OCI-LY3 (cell line): ENCODE measurements around the gene MAP6.

Experiments
- H2AFZ ChIP-seq: fragments of 200-600, 300-600 bp; shearing (Covaris generic); 2 replicates; pipeline ENCODE4 v1.6.0; 2014; ENCODE audit warnings: antibody characterized with exemption, low read depth, low read length
- H3K27ac ChIP-seq: fragments of 200-600, 300-600 bp; sonication (generic); 2 replicates; pipeline ENCODE4 v1.5.1; 2014; ENCODE audit warnings: mild to moderate bottlenecking, low read length, moderate library complexity, mixed read lengths
- H3K27me3 ChIP-seq: fragments of 200-600, 300-600 bp; sonication (generic); 2 replicates; pipeline ENCODE4 v1.6.1; 2014; ENCODE audit warnings: low read depth, low read length, mixed read lengths
- H3K36me3 ChIP-seq: fragments of 200-600, 300-600 bp; sonication (generic); replicated peaks from 2 replicates; pipeline ENCODE3; 2014; ENCODE audit warnings: low read depth, low read length, mixed read lengths
- H3K4me1 ChIP-seq: fragments of 300-600, 200-600 bp; sonication (generic); 2 replicates; pipeline ENCODE4 v1.6.1; 2014; ENCODE audit warnings: low read length, mixed read lengths
- H3K4me2 ChIP-seq: fragments of 200-600, 300-600 bp; sonication (generic); 2 replicates; pipeline ENCODE4 v1.6.1; 2014; ENCODE audit warnings: low read length, mixed read lengths
- H3K4me3 ChIP-seq: fragments of 300-600, 200-600 bp; sonication (generic); 2 replicates; pipeline ENCODE4 v1.5.1; 2014; ENCODE audit warnings: antibody characterized with exemption, mild to moderate bottlenecking, low read length, moderate library complexity
- H3K79me2 ChIP-seq: fragments of 300-600, 200-600 bp; shearing (Covaris generic); 2 replicates; pipeline ENCODE4 v1.6.1; 2014; ENCODE audit warnings: mild to moderate bottlenecking, low read length, mixed read lengths
- H3K9ac ChIP-seq: fragments of 300-600, 200-600 bp; shearing (Covaris generic); 2 replicates; pipeline ENCODE4 v1.6.0; 2014; ENCODE audit warnings: mild to moderate bottlenecking, low read length, moderate library complexity
- H3K9me3 ChIP-seq: fragments of 200-600, 300-600 bp; shearing (Covaris generic); 2 replicates; pipeline ENCODE4 v1.6.1; 2014; ENCODE audit warnings: low read length, mixed read lengths; ENCODE audit not compliant: insufficient read depth
- H4K20me1 ChIP-seq: fragments of 200-600, 300-600 bp; sonication (generic); 2 replicates; pipeline ENCODE4 v1.6.1; 2016; ENCODE audit warnings: low read length, mixed read lengths; ENCODE audit not compliant: insufficient read depth
- CTCF ChIP-seq: fragments of 200-600, 300-600 bp; sonication (generic); IDR thresholded peaks from 2 replicates; pipeline ENCODE4 v1.5.1; 2014; ENCODE audit warnings: antibody characterized with exemption, low read length, low read depth
- EZH2phosphoT487 ChIP-seq: fragments of 200-600 bp; shearing (Covaris generic); IDR thresholded peaks from 2 replicates; pipeline ENCODE4 v1.6.1; 2018; ENCODE audit warnings: antibody characterized with exemption, mixed run types, low read depth

The MAP6 gene

DNA sequence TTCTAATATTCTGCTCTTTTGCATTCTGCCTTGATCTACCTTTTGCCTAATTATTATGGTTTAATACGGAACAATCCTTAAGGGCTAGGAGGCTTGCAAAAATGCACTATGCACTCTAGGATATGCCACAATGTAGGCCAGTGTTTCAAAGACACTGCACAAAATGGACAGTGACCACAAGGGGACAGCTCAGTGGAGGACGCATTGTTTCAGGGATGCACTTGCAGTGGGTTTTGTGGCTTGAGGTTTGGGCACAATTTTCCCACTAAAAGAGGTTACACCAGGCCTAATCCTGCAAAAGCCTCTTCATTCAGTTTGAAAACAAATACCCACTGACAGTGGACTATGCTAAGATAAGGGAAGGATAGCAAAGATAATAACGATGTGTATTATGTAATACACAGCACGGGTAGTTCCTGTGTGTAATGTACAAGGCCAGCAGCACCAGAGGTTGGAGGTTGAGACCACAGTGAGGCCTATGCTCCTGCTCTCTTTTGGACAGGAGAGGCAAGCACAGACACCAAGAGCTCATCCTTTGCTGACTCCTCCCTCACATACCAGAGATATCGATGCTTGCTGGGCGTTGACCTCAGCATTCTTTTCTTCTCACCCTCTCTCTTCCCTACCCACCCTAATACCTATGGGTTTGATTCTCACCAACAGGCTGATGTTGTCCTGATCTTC is 12.7 kb downstream of the MAP6 start:
- H3K4me2 ChIP-seq = no peak overlapping the region
- no peaks in the 10 kb centered on the region for H3K79me2 ChIP-seq
- H3K4me1 ChIP-seq = peaks cover 21% of the 10 kb centered on the region
- no peaks in the 10 kb centered on the region for H3K9me3 ChIP-seq
- TF ChIP-seq EZH2phosphoT487 (no peak), CTCF (no peak)
- no peaks in the 10 kb centered on the region for H3K36me3 ChIP-seq
- no peak overlapping the region for H3K27ac ChIP-seq
- H3K27me3 ChIP-seq = no peaks in the 10 kb centered on the region
- H2AFZ ChIP-seq = no peak overlapping the region
- no peak overlapping the region for H3K4me3 ChIP-seq
- no peaks in the 10 kb centered on the region for H4K20me1 ChIP-seq
- H3K9ac ChIP-seq = no peak overlapping the region

- H2AFZ ChIP-seq = no peak overlapping the region
- no peaks in the 10 kb centered on the region for H3K9me3 ChIP-seq
- H3K4me1 ChIP-seq = peaks cover 21% of the 10 kb centered on the region
- no peaks in the 10 kb centered on the region for H3K36me3 ChIP-seq
- H3K79me2 ChIP-seq = no peaks in the 10 kb centered on the region
- TF ChIP-seq CTCF = no peak
- no peak for TF ChIP-seq EZH2phosphoT487
- no peak overlapping the region for H3K4me2 ChIP-seq
- H4K20me1 ChIP-seq = no peaks in the 10 kb centered on the region
- H3K9ac ChIP-seq = no peak overlapping the region
- no peak overlapping the region for H3K4me3 ChIP-seq
- no peak overlapping the region for H3K27ac ChIP-seq
- no peaks in the 10 kb centered on the region for H3K27me3 ChIP-seq
Observed at GRCh38 chr11:75655605-75656004, 13.2 kb downstream of the MAP6 start.

DNA sequence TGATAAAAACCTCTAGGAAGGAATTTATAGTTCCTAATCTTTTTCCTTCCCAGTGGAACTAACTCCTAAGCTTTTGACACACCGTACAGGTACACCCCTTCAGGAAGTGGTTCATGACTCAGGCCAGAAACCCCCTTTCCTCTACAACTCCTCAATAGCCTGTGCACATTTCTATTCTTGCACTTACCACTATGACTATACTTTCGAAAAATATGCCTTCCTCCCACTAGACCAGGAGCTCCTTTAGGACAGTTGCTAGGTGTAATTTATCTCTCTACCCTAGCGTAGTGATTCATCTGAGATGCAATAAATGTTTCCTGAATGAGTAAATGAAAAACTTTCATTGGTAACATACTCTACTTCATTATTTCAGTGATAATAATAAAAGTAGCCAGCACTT is 14.5 kb downstream of the MAP6 start:
- no peak overlapping the region for H3K27ac ChIP-seq
- no peak overlapping the region for H3K4me3 ChIP-seq
- no peaks in the 10 kb centered on the region for H3K9me3 ChIP-seq
- TF ChIP-seq EZH2phosphoT487 = no peak
- TF ChIP-seq CTCF = no peak
- no peaks in the 10 kb centered on the region for H3K79me2 ChIP-seq
- H3K4me1 ChIP-seq = peaks cover 13% of the 10 kb centered on the region
- H3K36me3 ChIP-seq = no peaks in the 10 kb centered on the region
- no peak overlapping the region for H3K9ac ChIP-seq
- no peaks in the 10 kb centered on the region for H4K20me1 ChIP-seq
- H2AFZ ChIP-seq = no peak overlapping the region
- H3K27me3 ChIP-seq = no peaks in the 10 kb centered on the region
- peak overlapping the region; percentile 25 for H3K4me2 ChIP-seq

DNA sequence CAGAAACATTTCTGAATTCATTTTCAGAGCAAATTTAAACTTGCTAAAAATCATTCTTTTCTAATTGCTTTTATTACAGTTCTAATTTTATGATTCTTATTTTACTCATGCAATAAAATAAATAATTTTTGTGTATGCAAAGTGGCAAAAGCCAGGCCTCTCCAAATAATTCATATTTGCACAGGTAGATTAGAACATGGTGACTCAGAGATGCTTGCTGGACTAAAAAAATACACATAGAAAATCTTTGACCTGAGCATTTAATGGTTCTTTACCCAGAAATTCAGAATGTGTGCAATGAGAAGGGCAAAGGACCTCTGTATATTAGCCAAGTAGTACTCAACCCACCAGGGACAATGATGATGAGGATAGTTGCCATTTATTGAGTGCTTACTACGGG is 15.3 kb downstream of the MAP6 start:
- H3K9ac ChIP-seq = no peak overlapping the region

More for the DNA sequence above, 15.3 kb downstream of the MAP6 start:
- no peaks in the 10 kb centered on the region for H4K20me1 ChIP-seq
- H3K36me3 ChIP-seq = no peaks in the 10 kb centered on the region
- no peaks in the 10 kb centered on the region for H3K79me2 ChIP-seq
- TF ChIP-seq EZH2phosphoT487 (no peak), CTCF (no peak)
- H3K27ac ChIP-seq = no peak overlapping the region
- H3K27me3 ChIP-seq = no peaks in the 10 kb centered on the region
- no peak overlapping the region for H3K4me3 ChIP-seq
- H3K9me3 ChIP-seq = no peaks in the 10 kb centered on the region
- no peak overlapping the region for H2AFZ ChIP-seq
- H3K4me1 ChIP-seq = peaks cover 13% of the 10 kb centered on the region
- no peak overlapping the region for H3K4me2 ChIP-seq
